ENCODE data around the gene ST6GAL1.

Gene ST6GAL1

GRCh38 chr3:186915806-186916796, 14.2 kb upstream of the ST6GAL1 start:
- DNase-seq, result no peak

GRCh38 chr3:186917512-186918312, 12.6 kb upstream of the ST6GAL1 start:
- no peak for DNase-seq

- DNase-seq, result no peak
Observed at GRCh38 chr3:186920301-186920700, 10.0 kb upstream of the ST6GAL1 start.

- no peak for DNase-seq
Observed at GRCh38 chr3:186920796-186921195, 9.5 kb upstream of the ST6GAL1 start.

- DNase-seq, result no peak
Observed at GRCh38 chr3:186921578-186921977, 8.7 kb upstream of the ST6GAL1 start.

GRCh38 chr3:186922224-186922623, 8.1 kb upstream of the ST6GAL1 start:
- no peak for DNase-seq

GRCh38 chr3:186922790-186923189, 7.5 kb upstream of the ST6GAL1 start:
- no peak for DNase-seq

- no peak for DNase-seq
Observed at GRCh38 chr3:186923241-186923640, 7.1 kb upstream of the ST6GAL1 start.

GRCh38 chr3:186925826-186926225, 4.5 kb upstream of the ST6GAL1 start:
- no peak for DNase-seq

- no peak for DNase-seq
Observed at GRCh38 chr3:186929186-186929585, 1.1 kb upstream of the ST6GAL1 start.

- DNase-seq, result no peak
Observed at GRCh38 chr3:186929685-186930084, 641 bp upstream of the ST6GAL1 start.

GRCh38 chr3:186930641-186931531, 560 bp downstream of the ST6GAL1 start:
- peak; percentile 47 for DNase-seq

- DNase-seq, result no peak
Observed at GRCh38 chr3:186931532-186932280, 1.4 kb downstream of the ST6GAL1 start.

GRCh38 chr3:186932281-186933181, 2.2 kb downstream of the ST6GAL1 start:
- no peak for DNase-seq

GRCh38 chr3:186933816-186934215, 3.5 kb downstream of the ST6GAL1 start:
- no peak for DNase-seq

GRCh38 chr3:186935133-186935532, 4.8 kb downstream of the ST6GAL1 start:
- DNase-seq, result no peak

- DNase-seq, result no peak
Observed at GRCh38 chr3:186937017-186937875, 6.9 kb downstream of the ST6GAL1 start.

- no peak for DNase-seq
Observed at GRCh38 chr3:186938716-186939115, 8.4 kb downstream of the ST6GAL1 start.

- no peak for DNase-seq
Observed at GRCh38 chr3:186939536-186939935, 9.2 kb downstream of the ST6GAL1 start.

GRCh38 chr3:186940967-186941366, 10.6 kb downstream of the ST6GAL1 start:
- no peak for DNase-seq

All from fibroblast of skin of scalp (primary cell).